Measurements from ENCODE around the gene PHACTR1. TPM values are rescaled to one million over a fixed set of nuclear protein-coding genes. Genes with fewer than 3 reads are reported as not detected.

PHACTR1 gene
- polyA plus RNA-seq, 3 donors: 6.1 to 26.9 (median 7.6) TPM

- H3K36me3 Mint-ChIP-seq: peaks cover 70 to 84% of the 10 kb centered on the region in 2 donors
- Histone ChIP-seq H3K4me3 (replicated peaks in 1 of 3; ENCODE audit: low read depth in 2 of 3, low read length in 3 of 3) (no peak overlapping the region), H3K79me2 (ENCODE audit: insufficient read depth, low read length) (no peaks in the 10 kb centered on the region), H3K9ac (ENCODE audit: insufficient read depth, low read length, poor library complexity, severe bottlenecking) (no peak overlapping the region), H3K4me1 (ENCODE audit: control insufficient read depth in 1 of 2, insufficient read depth in 2 of 2, low read length in 2 of 2) (peaks cover 18 to 24% of the 10 kb centered on the region in 2 donors), H2AFZ (ENCODE audit: insufficient read depth, low read depth, low read length, poor library complexity, severe bottlenecking) (no peak overlapping the region), H3K4me2 (replicated peaks; ENCODE audit: extremely low read depth, low read length, poor library complexity, severe bottlenecking) (no peak overlapping the region), H3K9me3 (replicated peaks in 1 of 2; ENCODE audit: control insufficient read depth in 1 of 2, insufficient read depth in 1 of 2, low read length in 2 of 2) (peaks cover 5 to 12% of the 10 kb centered on the region in 2 donors), H3K27me3 (ENCODE audit: control insufficient read depth in 2 of 2, insufficient read depth in 2 of 2, low read length in 2 of 2) (no peaks in the 10 kb centered on the region), H3K36me3 (replicated peaks in 1 of 2; ENCODE audit: control insufficient read depth in 1 of 2, insufficient read depth in 2 of 2, low read length in 2 of 2) (peaks cover 39 to 79% of the 10 kb centered on the region in 2 donors), H3K27ac (ENCODE audit: low read depth in 1 of 2, low read length in 2 of 2) (no peak overlapping the region), H4K20me1 (ENCODE audit: insufficient read depth, low read length) (no peaks in the 10 kb centered on the region)
- WGBS (ENCODE audit: insufficient coverage): 84% methylated on average over 5 of the region's 6 CpGs
- DNase-seq: no peak
- peaks cover 3 to 17% (median 9%) of the 10 kb centered on the region in 7 donors for H3K9me3 Mint-ChIP-seq
- H3K4me1 Mint-ChIP-seq: peaks cover 26% of the 10 kb centered on the region
- H3K27me3 Mint-ChIP-seq (ENCODE audit: low read depth in 3 of 3): peaks cover 0 to 1% (median 0%) of the 10 kb centered on the region in 3 donors
- H3K27ac Mint-ChIP-seq: peak overlapping the region in 2 of 7 donors; percentile 42 to 58
- intact Hi-C loops (cut with micrococcal nuclease): no loop called here
- TF ChIP-seq CTCF (IDR thresholded peaks at IDR 0.05): no peak
- H3K4me3 Mint-ChIP-seq: no peak overlapping the region
Measured at GRCh38 chr6:13284646-13285045, 568.1 kb downstream of the PHACTR1 start.

DNA sequence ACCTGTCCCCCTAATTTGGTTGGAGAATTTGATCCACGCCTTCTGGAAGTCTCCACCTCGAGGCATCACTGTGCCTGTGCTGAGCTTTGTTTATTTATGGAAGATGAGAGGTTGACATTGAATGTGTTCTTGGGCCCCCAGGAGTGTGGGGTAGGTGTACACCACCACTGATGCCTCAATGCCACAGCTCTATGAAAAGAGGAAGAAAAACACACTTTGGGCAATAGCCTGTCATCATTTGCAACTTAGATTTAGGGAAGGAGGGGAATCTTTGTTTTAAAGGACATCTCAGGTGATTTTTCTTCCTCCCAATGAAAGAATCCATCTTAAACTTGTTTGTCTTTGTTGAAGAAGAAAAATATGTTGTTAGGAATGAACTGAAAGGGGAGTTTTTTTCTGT, 569.1 kb downstream of the PHACTR1 start:
- Mint-ChIP-seq H3K4me1 (peaks cover 21% of the 10 kb centered on the region), H3K36me3 (peaks cover 69 to 84% of the 10 kb centered on the region in 2 donors), H3K27ac (peak overlapping the region; percentile 52 to 90 (median 84)), H3K27me3 (ENCODE audit: low read depth in 3 of 3) (peaks cover 0 to 1% (median 0%) of the 10 kb centered on the region in 3 donors), H3K4me3 (no peak overlapping the region), H3K9me3 (peaks cover 3 to 17% (median 9%) of the 10 kb centered on the region in 7 donors)
- DNase-seq: peak; percentile 34 to 63 (median 61)
- Histone ChIP-seq H3K4me1 (ENCODE audit: control insufficient read depth in 1 of 2, insufficient read depth in 2 of 2, low read length in 2 of 2) (peaks cover 18 to 24% of the 10 kb centered on the region in 2 donors), H3K4me2 (replicated peaks; ENCODE audit: extremely low read depth, low read length, poor library complexity, severe bottlenecking) (no peak overlapping the region), H3K27ac (ENCODE audit: low read depth in 1 of 2, low read length in 2 of 2) (peak overlapping the region in 1 of 2 donors; percentile 39), H4K20me1 (ENCODE audit: insufficient read depth, low read length) (no peaks in the 10 kb centered on the region), H3K9ac (ENCODE audit: insufficient read depth, low read length, poor library complexity, severe bottlenecking) (no peak overlapping the region), H3K79me2 (ENCODE audit: insufficient read depth, low read length) (no peaks in the 10 kb centered on the region), H3K27me3 (ENCODE audit: control insufficient read depth in 2 of 2, insufficient read depth in 2 of 2, low read length in 2 of 2) (no peaks in the 10 kb centered on the region), H3K4me3 (replicated peaks in 1 of 3; ENCODE audit: low read depth in 2 of 3, low read length in 3 of 3) (no peak overlapping the region), H3K9me3 (replicated peaks in 1 of 2; ENCODE audit: control insufficient read depth in 1 of 2, insufficient read depth in 1 of 2, low read length in 2 of 2) (peaks cover 5 to 12% of the 10 kb centered on the region in 2 donors), H2AFZ (ENCODE audit: insufficient read depth, low read depth, low read length, poor library complexity, severe bottlenecking) (no peak overlapping the region), H3K36me3 (replicated peaks in 1 of 2; ENCODE audit: control insufficient read depth in 1 of 2, insufficient read depth in 2 of 2, low read length in 2 of 2) (peaks cover 36 to 70% of the 10 kb centered on the region in 2 donors)
- no peak for TF ChIP-seq CTCF (IDR thresholded peaks at IDR 0.05)
- intact Hi-C loops (cut with micrococcal nuclease): no loop called here
- WGBS (ENCODE audit: insufficient coverage): 83% methylated on average over 1 of the region's 2 CpGs

Measured in CD14-positive monocyte (primary cell).